Measurements from ENCODE around the gene UGT1A5. TPM values are rescaled to one million over a fixed set of nuclear protein-coding genes. Genes with fewer than 3 reads are reported as not detected.

The UGT1A5 gene
- not detected in 2 replicates for total RNA-seq (2014; rRNA removed; shearing (Covaris generic))

DNA sequence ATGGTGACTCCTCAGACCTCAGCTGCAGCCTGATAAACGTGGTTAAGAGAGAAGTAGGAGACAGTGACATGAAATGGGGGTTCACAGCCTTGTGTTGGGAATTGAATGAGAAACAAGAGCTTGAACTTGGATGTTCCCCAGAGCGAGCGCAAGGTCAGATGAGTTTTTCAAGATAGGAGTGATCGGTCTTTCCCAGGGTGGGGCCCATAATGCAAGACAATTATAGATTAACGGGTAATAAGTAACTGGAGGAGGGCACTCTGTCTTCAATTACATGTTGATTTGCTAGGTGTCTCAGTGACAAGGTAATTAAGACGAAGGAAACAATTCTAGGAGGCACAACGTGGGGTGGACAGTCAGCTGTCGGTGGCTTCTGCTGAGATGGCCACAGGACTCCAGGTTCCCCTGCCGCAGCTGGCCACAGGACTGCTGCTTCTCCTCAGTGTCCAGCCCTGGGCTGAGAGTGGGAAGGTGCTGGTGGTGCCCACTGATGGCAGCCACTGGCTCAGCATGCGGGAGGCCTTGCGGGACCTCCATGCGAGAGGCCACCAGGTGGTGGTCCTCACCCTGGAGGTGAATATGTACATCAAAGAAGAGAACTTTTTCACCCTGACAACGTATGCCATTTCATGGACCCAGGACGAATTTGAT lies at the start of gene UGT1A5:
UGT1A5 (plus strand) TSS at position 297 of the 651 bp plus-strand sequence; CDS start at position 382, 85 bp downstream.
- in situ Hi-C loops (cut with HindIII; ENCODE audit: low sequenced_read_pairs), result no loop called here
- no peak for DNase-seq (ENCODE audit: low spot score)

DNA sequence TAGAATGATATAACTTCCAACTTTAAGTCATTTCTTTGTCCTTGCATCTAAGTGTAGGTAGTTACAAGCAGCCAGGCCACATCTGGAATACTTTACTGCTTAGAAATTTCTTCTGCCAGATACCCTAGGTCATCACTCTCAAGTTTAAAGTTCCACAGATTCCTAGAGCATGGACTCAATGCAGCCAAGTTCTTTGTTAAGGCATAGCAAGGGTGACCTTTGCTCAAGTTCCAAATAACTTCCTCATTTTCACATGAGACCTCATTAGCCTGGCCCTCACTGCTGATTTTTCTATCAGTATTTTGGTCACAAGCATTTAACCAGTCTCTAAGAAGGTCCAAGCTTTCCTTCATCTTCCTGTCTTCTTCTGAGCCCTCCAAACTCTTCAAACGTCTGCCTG lies 48.8 kb upstream of the UGT1A5 start:
- in situ Hi-C loops (cut with HindIII; ENCODE audit: low sequenced_read_pairs), result no loop called here
- no peak for DNase-seq (ENCODE audit: low spot score)

DNA sequence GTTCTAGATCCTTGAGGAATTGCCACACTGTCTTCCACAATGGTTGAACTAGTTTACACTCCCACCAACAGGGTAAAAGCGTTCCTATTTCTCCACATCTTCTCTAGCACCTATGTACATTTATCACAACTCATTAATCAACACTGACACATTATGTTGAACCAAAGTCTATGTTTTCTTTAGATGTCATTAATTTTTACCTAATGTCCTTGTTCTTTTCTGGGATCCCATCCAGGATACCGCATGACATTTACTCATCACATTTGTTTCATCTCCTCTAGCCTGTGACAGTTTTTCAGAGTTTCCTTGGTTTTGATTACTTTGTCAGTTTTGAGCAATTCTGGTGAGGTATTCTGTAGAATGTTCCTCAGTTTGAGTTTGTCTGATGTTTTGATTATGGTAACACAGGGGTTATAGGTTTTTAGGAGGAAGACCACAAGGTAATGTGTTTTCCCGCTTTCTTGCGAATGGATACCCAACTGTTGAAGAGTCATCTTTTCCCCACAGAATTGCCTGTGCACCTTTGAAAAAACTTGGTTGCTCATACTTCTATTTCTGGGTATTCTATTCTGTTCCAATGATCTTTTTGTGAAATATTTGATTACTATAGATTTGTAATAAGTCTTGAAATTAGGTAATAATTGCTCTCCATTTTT lies 44.0 kb upstream of the UGT1A5 start:
- in situ Hi-C loops (cut with HindIII; ENCODE audit: low sequenced_read_pairs), result no loop called here
- DNase-seq (ENCODE audit: low spot score), result no peak

DNA sequence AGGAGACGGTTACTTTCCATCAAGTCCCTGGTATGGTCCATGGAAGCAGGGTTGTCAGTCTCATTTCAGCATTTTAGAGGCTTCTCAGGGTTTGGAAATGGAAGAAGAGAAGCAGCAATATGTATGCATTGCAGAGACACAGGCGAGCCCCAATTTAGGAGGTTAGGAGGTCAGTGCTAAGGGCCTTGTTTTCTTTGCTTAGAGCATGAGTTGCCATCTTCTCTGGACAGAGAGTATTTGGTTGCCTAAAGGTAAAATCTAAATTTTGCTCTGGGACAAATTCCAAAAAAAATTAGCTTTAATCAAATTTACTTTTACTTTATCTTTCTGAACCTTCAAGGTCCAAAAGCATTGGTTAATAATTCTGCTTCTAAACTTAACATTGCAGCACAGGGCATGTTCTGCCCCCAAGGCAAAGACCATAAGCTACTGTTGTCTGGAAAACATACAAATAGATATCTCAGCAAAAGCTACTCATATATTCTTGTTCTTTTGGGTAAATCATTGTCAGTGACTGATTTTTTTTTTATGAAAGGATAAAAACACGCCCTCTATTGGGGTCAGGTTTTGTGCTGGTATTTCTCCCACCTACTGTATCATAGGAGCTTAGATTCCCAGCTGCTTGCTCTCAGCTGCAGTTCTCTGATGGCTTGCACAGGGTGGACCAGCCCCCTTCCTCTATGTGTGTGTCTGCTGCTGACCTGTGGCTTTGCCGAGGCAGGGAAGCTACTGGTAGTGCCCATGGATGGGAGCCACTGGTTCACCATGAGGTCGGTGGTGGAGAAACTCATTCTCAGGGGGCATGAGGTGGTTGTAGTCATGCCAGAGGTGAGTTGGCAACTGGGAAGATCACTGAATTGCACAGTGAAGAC lies 41.2 kb upstream of the UGT1A5 start, which contains the start of gene UGT1A9:
UGT1A9 (plus strand) TSS at position 609 of the 872 bp plus-strand sequence; CDS start at position 646, 37 bp downstream.
- DNase-seq (ENCODE audit: low spot score), result no peak
- in situ Hi-C loops (cut with HindIII; ENCODE audit: low sequenced_read_pairs), result no loop called here

DNA sequence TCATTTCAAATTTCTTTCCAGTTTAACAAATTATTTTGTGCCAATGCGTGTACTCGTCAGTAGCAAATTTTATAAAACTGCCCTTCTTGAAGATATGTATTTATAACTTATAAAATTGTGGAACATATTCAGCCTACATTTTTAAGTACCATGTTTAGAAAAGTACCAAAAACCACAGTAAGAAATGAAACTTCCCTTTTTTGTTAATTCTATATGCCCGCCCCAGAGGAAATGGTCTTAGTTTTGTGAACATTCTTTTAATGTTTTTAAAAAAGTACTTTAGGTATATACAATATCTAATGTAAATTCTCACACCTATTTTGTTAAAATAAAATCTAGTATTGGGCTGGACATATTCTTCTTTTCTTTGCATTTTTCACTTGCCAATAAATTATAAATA lies 39.8 kb upstream of the UGT1A5 start:
- in situ Hi-C loops (cut with HindIII; ENCODE audit: low sequenced_read_pairs), result no loop called here
- DNase-seq (ENCODE audit: low spot score), result no peak

DNA sequence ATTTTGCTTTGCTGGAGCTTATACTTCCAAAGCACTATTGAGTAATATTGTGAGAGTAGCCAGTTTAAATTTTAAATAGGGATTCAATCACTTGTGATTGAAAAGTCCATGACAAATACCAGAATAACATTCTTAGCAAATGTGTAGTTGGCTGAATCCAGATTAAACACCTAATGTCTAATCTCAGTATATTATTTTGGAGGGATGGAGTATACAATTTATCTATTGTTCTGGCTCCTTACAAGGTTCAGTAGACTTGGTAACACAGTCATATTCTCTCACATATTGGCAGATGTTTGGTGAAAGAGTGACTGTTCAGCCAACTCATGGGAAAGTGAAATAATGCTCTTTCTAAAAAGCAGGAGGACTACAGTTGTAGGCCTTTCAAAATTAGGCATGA lies 38.8 kb upstream of the UGT1A5 start:
- in situ Hi-C loops (cut with HindIII; ENCODE audit: low sequenced_read_pairs), result no loop called here
- no peak for DNase-seq (ENCODE audit: low spot score)

DNA sequence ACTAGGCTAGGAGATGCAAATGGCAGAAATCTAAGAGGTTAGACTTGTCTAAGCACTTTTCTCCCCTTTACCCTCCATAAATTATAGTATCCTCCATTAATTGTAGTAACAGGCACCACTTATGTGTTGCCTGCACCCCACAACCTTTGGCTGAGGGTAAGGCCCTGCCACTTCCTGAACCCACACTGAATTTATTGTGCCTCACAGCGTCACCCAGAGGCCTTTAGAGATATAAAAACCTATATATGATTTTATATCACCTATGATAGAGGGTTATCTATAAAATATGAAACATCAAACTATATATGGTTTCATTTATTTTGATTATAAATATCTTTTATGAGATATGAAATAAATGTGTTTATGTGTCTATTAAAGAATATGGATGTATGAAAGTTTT lies 38.4 kb upstream of the UGT1A5 start:
- in situ Hi-C loops (cut with HindIII; ENCODE audit: low sequenced_read_pairs), result no loop called here
- no peak for DNase-seq (ENCODE audit: low spot score)

DNA sequence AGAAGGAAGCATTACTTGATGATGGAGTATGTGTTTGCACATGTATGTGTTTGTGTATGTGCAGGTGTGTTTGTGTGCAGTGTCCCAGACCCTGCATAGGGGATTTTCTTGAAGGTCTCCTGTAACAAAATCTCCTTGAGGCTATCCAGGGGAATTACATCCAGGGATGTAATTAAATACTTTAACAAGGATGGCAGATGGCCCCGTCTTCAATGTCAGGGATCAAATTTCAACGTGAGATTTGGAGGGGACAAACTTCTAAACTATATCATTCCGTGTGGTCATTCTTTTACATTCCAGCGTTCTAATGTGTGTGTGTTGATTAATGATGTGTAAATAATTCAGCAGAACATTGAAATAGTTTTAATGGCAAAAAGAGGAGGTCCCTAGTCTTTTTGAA lies 37.7 kb upstream of the UGT1A5 start:
- in situ Hi-C loops (cut with HindIII; ENCODE audit: low sequenced_read_pairs), result no loop called here
- no peak for DNase-seq (ENCODE audit: low spot score)

DNA sequence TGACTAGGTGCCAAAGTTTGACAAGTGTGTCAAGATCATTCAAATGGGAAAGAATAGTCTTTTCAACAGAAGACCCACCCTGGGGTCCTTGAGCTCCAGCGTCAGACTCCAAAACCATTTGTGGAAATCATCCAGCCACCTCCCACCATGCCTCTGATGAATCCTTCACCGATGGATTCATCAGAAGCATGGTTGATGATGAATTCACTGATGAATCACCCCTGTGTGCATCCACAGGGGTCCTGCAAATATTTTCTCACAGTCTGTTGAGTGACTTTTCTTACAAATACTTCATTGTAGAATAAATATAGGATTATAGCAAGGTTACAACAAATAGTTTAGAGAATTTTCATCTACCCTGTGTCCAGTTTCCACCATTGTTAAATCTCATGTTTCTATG lies 36.7 kb upstream of the UGT1A5 start:
- no peak for DNase-seq (ENCODE audit: low spot score)
- in situ Hi-C loops (cut with HindIII; ENCODE audit: low sequenced_read_pairs), result no loop called here

DNA sequence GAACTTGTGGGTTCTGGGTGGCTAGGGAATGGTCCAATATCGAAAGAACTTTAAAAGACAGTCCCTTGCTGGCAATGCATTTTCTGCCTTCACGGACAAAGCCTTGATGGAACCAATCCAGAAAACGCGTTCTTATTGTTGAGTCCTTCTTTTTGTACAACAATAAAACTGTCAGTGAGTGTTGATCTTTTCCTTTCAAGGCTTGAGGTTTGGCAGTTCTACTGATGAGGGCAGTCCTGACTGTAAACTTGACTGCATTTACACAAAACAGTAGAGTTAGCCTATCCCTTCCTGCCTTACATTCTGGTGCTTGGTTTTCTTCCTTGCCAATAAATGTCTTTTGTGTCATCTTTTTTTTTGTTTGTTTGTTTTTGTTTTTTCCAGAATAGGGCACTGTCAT lies 33.5 kb upstream of the UGT1A5 start:
- in situ Hi-C loops (cut with HindIII; ENCODE audit: low sequenced_read_pairs), result no loop called here
- no peak for DNase-seq (ENCODE audit: low spot score)

DNA sequence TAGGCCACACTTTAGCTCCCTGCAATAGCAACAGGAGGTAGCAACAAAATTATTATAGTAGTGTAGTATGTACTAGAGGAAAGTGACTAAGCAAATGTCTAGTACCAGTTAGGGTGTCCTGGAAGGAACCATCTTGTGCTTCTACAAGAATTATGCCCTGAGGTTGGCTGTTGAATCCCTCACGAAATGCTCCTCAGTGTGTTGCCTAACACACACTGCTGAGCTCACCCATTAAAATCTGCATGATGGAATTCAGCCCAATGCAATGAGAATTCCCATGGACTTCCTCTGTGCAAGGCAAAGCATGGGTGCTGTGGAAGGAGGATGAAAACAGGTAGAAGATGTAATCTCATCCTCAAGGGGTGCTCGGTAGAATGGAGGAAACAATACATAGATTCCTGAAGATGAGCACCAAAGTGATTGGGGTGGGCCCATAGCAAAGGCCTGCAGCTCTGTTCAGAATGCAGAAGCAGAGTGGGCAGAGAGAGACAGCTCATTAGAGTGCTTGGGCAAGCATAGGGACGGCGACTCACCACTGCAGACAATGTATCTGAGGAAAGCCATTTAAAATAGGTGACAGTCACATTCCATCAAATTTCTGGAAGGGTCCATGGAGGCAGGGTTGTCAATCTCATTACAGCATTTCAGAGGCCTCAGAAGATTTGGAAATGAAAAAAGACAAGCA lies 32.2 kb upstream of the UGT1A5 start:
- in situ Hi-C loops (cut with HindIII; ENCODE audit: low sequenced_read_pairs), result no loop called here
- DNase-seq (ENCODE audit: low spot score), result no peak

DNA sequence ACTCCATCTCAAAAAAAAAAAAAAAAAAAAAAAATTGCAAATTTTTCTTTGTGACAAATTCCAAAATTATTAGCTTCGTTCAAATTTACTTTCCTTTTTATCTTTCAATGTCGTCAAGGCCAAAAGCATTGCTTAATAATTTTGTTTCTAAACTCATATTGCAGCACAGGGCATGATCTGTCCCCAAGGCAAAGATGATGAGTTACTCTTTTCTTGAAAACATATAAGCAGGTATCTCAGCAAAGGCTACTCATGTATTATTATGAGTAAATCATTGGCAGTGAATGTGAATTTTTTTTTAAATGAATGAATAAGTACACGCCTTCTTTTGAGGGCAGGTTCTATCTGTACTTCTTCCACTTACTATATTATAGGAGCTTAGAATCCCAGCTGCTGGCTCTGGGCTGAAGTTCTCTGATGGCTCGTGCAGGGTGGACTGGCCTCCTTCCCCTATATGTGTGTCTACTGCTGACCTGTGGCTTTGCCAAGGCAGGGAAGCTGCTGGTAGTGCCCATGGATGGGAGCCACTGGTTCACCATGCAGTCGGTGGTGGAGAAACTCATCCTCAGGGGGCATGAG lies 31.1 kb upstream of the UGT1A5 start, which contains the start of gene UGT1A7:
UGT1A7 (plus strand) TSS at position 381 of the 579 bp plus-strand sequence; CDS start at position 418, 37 bp downstream.
- in situ Hi-C loops (cut with HindIII; ENCODE audit: low sequenced_read_pairs), result no loop called here

DNA sequence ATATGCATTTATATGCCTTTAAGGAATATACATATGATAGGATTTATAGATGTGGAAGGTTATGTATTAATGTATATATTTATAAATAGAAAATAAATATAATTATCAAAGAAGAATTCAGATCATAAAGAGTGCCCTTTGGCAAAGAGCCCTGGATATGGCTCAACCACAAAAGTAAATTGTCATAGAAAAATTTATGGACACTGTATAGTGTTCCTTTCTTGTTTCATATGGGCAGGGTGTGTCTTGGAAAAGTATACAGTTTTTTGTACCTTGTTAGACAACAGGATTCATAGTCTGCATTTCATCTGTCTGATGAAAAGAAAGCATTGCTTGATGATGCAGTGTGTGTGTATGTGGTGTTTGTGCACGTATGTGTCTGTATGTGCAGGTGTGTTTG lies 28.1 kb upstream of the UGT1A5 start:
- in situ Hi-C loops (cut with HindIII; ENCODE audit: low sequenced_read_pairs), result no loop called here
- no peak for DNase-seq (ENCODE audit: low spot score)

More for the DNA sequence above, 31.1 kb upstream of the UGT1A5 start, which contains the start of gene UGT1A7:
- no peak for DNase-seq (ENCODE audit: low spot score)

DNA sequence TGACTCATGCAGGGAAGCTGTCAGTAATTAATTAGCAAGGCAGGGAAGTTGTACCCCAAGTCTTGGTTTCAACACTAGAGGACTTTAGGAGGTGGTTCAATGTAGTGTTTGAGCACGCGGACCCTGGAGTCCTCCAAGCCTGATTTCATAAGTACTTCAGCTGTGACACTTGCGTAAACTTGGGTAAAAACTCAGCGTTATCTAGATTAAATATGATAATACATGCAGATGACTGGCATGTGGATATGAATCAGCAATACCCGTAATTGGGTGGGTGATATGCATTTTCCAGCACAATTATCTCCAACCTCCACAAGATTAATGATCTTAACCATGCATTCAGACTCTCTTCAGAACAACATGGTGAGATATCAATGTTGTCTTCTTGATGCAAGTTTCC lies 25.8 kb upstream of the UGT1A5 start:
- in situ Hi-C loops (cut with HindIII; ENCODE audit: low sequenced_read_pairs), result no loop called here
- no peak for DNase-seq (ENCODE audit: low spot score)

DNA sequence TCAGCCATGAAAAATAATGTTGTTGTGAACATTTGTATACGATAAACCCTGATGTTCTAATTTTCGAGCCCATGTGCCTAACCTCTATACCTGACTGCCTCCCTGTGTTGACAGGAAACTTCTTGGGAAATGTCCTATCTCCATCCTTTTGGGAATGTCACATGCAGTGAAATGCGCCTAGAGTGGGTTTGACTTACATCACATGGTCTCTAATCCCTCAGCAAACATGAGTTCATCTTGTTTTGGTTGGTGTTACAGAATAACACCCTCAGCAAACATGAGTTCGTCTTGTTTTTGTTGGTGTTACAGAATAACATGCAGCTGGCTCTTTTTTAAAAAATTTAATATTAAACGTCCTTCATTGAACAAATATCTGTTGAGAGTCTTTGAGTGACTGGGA lies 24.4 kb upstream of the UGT1A5 start:
- in situ Hi-C loops (cut with HindIII; ENCODE audit: low sequenced_read_pairs), result no loop called here
- DNase-seq (ENCODE audit: low spot score), result no peak

DNA sequence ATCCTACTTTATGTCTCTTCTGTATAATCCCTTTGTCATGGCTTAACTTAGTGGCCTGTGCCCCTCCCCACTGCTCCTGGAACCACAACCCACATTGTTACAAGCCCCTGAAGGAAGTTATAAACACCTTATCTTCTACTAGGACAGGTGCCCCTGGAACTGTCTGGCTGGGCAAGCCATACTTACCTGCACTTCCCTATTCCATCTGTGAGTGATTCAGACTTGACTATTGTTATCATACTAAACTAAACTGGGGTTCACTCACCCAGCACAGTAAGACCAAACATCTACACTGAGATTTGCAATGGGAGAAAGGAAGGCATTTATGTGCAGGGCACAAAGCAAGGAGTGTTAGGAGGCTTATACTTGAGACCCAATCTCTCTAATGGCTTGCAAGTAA lies 23.7 kb upstream of the UGT1A5 start:
- no peak for DNase-seq (ENCODE audit: low spot score)
- in situ Hi-C loops (cut with HindIII; ENCODE audit: low sequenced_read_pairs), result no loop called here

DNA sequence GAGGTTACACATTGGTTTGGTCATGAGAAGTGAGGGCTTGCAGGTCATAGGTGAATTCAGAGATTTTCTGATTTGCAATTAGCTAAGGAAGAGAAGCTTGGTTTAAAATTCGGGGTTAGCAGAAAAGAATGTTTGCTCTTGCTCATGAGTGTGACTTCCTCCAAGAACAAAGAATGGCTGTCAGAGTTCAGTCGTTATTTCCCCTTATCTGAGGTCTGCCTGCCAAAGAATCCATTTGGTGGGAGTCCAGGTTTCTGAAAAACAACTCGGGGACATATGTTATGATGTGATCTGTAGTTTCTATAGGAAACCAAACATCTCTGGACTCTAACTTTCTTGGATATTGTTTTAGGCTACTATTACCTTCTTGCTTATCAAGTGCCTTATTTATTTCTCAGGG lies 23.2 kb upstream of the UGT1A5 start:
- DNase-seq (ENCODE audit: low spot score), result no peak
- in situ Hi-C loops (cut with HindIII; ENCODE audit: low sequenced_read_pairs), result no loop called here

DNA sequence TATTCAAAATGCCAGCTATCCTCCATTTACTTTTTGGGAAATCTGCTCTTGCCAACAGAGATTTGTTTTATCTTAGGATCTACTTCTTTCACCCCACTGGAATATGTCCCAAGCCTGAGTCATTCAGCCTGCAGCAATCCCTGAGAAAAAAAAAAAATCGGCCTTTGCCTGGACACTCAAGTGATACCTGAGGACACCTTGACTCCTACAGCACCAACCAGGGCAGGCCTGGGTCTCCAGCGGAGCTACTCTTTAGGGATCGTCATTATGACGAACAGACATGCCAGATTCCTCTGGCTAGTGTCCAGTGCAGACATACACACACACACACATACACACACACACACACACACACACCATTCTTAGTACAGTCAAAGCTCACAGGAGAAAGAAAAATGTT lies 22.3 kb upstream of the UGT1A5 start:
- no peak for DNase-seq (ENCODE audit: low spot score)
- in situ Hi-C loops (cut with HindIII; ENCODE audit: low sequenced_read_pairs), result no loop called here

Measured in G401 (cell line).